Measurements from ENCODE around the gene LRMDA.

DNA sequence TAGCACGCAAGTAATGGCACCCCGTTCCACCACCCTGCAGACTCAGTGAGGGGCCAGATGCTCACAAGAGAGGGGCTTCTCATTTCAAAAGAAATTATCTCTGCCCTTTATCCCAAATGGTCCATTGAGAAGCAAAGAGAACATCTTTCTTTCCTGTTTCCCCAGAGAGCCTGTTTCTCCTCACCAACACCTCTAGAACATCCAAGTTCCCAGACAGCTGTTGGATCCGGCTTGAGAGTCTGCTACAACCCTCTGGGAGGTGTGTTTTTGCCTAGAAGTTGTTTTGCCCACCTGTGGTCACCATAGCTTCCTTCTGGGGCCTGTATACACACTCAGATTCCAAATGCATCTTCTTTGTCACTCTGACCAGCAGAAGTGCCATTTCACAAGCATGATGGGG, 637.4 kb downstream of the LRMDA start:
- TF ChIP-seq, protein P1, sequence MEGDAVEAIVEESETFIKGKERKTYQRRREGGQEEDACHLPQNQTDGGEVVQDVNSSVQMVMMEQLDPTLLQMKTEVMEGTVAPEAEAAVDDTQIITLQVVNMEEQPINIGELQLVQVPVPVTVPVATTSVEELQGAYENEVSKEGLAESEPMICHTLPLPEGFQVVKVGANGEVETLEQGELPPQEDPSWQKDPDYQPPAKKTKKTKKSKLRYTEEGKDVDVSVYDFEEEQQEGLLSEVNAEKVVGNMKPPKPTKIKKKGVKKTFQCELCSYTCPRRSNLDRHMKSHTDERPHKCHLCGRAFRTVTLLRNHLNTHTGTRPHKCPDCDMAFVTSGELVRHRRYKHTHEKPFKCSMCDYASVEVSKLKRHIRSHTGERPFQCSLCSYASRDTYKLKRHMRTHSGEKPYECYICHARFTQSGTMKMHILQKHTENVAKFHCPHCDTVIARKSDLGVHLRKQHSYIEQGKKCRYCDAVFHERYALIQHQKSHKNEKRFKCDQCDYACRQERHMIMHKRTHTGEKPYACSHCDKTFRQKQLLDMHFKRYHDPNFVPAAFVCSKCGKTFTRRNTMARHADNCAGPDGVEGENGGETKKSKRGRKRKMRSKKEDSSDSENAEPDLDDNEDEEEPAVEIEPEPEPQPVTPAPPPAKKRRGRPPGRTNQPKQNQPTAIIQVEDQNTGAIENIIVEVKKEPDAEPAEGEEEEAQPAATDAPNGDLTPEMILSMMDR (conservative IDR thresholded peaks at IDR 0.05; ENCODE audit: low read depth, low read length) = no peak
- no peak for TF ChIP-seq POLR2A (IDR thresholded peaks at IDR 0.05; ENCODE audit: low read depth, low read length)

Data from IMR-90 (cell line).